HG03460 (cell line): ENCODE data around the gene MYO9B.

Experiments used
- ATAC-seq: cut with Tn5 transposase; IDR thresholded peaks from one replicate; pipeline ENCODE4 v1.9.1; 2021; ENCODE audit not compliant: unreplicated experiment

The MYO9B gene

DNA sequence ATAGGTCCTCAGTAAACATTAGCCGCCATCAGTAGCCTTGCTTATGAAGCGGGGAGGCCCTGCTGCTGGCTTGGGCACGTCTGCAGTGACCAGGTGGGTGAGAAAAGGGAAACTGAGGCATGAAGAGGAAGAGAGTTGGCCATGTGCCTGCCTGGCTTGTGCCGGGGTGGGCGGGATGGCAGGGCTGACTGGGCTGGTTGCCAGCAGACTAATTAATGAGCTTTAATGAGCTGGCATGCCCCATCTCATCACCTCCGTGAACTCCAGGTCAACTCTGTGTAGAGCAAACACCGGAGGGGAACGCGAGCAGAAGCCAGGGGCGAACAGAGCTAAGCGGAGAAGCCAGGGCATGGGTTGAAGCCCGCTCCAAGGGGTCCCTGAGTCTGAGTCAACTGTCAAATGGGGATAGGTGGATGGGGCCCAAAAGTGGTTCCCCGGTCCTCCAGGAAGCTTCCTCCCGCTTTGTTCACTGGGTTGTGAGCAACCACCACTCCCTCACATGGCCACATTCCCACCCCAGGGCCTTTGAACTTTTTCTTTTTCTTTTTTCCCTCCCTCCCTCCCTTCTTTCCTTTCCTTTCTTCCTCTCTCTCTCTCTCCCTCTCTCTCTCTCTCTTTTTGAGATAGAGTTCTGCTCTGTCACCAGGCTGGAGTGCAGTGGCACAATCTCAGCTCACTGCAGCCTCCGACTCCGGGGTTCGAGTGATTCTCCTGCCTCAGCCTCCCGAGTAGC is 161.4 kb downstream of the MYO9B start:
- ATAC-seq: no peak

DNA sequence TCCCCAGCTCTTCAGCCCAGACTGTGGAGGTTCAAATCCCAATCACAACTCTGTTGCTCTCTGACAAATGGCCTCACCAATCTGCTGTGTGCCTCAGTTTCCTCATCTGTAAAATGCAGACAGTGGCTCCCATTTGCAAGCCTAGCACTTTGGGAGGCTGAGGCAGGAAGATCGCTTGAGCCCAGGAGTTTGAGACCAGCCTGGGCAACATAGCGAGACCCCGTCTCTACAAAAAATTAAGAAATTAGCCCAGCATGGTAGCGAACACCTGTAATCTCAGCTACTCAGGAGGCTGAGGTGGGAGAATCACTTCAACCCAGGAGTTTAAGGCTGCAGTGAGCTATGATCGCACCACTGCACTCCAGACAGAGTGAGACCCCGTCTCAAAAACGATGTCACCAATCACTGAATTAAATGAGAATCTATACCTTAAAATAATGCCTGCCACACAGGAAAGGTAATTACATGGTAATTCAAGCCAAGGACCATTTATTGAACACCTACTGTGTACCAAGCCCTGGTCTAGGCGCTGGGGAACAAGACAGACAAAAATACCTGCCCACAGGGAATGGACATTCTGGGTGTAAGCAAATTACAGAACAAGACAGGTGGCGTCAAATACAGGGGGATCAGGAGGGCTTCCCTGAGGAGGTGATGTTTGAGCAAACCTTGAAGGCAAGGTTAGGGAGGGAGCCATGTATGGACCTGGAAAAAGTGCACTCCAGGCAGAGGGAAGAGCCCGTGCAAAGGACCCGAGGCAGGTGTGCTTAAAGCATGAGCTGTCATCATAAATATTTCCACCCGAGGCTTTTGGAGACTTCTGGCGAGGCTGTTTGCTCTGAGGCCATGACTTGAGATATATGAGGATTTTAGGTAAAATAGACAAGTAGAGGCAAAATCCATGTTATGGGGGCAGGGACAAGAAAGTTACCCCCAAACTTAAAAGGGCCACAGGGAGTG is 162.4 kb downstream of the MYO9B start:
- no peak for ATAC-seq

DNA sequence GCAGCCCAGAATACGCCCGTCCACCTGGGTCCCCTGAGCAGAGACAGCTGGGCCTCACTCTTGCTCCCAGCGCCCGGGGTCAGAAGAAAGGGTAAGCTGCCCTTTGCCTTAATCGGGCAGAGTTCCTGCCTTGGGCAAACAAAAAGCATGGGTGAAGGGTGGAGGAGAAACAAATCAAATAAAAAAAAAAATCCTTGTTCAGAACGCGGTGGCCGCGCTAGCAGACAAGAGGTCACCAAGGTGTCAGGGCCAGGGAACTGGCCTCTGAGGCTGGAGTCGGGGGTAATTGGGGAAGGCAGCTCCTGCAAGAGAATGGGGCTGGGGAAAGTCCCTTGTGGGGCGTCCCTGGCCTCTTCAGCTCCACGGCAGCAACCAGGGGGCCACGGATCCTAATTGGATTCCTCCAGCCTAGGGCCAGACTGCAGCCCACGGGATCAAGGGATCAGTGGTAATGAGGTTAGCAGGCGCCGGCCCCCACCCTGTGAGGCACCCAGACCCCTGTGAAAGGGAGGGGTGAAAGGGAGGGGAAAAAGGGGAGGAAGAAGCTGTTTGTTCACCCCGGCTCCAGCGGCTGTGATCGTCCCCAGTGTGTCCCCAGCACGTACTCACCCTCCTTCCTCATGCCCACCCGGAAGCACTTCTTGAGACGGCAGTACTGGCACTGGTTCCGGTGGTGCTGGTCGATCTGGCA is 164.6 kb downstream of the MYO9B start:
- ATAC-seq: no peak

DNA sequence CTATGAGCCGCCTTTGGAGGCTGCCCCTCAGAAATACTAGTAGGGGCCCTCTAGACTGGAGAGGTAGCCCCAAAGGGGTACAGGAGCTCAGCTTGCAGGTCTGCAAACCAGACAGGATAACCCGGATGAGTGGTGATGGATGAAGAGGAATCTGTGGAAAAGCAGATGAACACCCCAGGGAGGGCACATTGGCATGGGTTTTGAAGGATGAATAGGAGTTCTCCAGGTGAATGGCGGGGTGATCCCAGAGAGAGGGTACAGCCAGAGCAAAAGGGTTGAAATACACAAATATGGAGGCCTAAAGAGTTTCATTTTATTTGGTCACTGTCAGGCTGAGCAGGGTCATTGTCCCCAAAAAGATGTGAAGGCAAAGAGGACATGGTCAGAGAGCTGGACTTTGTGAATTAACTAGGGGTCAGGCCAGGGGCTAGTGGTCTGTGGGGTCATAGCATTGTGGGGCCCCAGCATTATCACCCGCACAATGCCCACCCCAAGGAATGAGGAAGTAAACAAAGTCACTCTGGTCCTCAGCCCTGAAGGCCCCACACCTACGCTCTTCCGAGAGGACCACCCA is 165.3 kb downstream of the MYO9B start:
- no peak for ATAC-seq

DNA sequence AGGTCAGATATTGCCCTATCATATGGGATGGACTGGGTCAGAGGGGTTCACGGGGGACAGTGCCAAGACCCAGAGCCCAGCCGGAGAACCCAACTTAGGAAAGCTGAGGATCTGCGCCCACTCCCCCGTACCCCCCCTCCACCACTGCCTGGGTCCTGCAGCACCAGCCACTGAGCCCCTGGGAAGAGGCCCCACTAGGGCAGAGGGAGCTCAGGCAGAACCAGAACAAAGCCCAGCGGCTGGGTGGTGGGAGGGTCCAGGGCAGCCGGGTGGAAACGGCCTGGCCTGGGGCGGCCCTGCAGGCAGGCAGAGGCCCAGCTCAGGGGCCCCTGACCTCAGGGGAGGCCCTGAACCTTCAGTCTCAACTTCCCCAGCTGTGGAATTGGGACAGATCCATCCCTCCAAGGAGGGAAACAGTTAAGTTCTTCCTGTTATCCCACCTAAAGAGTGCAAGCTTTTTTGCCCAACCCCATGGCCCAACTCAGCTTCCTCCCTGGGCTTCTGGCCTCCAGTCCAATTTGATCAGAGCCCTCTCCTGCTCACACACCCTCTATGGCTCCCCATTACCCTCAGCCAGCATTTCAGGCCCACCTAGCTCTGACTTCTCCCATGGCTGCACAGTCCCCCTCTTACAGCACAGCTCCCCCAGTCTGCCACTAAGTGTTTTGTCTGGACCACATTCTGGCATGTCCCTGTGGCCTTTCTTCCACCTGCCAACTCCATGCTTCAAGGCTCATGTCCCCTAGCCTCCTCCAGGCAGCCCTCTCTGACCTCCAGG is 167.0 kb downstream of the MYO9B start:
- no peak for ATAC-seq

DNA sequence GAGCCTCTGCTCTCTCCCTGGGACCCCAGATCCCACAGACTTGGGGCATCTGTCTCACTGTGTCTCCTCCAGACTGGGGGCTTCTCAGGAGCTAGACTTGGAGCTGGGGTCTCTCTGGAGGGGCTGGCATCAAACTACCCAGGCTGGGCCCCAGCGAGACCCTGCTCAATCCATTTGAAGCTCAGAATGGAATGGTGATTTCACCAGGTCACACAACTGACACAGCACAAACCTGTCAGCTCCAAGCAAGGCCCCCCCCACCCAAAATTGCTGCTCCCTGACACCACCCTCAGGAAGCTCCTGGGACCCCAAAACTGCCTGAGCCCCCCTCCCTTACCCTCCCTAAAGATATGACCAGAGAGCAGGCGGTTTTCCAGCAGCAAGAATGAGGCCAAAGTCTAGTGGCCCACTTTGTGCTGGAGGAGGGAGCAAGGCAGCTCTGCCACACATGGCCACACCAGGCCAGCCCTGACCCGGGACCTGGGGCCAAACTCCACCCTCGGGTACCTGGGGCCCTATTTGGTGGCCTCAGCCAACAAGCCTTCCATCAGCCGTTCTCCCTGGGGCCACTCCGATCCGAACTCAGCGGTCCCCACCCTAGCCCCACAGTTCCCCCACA is 167.7 kb downstream of the MYO9B start:
- ATAC-seq: no peak

DNA sequence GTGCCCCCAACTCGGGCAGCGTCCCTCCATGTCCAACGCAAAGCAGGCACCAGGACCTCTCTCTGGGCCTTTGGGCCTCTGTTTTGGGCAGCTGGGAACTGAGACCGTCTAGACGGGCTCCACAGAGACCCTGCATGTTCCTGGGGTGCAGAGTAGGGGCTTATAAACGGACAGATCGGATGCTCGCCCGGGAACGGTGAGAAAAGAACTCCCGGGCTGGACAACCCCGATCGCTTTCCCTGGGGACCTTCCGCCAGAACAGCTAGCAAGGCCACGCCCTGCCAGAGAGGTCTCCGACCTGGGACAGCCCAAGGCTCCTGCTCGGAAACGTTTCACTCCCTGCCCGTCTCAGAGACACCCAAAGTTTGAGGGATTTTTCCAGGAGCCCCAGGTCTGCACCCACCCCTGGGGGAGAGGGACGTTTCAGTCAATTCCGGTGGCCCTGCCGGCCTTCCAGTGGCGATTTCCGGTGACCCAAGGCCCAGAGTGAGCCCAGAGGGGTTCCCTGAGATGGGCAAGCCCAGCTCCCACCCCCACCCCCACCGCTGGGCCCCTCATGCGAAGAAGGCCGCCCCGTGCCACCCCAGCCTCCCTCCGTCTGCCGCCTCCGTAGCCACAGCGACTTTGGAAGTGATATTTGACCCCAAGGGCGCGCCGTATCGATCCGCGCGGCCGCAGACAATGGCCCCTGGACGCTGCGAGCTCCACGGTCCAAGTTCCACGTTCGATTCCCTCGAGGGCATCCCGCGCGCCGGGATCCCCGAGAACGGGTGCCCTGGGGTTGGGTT is 168.4 kb downstream of the MYO9B start:
- no peak for ATAC-seq

DNA sequence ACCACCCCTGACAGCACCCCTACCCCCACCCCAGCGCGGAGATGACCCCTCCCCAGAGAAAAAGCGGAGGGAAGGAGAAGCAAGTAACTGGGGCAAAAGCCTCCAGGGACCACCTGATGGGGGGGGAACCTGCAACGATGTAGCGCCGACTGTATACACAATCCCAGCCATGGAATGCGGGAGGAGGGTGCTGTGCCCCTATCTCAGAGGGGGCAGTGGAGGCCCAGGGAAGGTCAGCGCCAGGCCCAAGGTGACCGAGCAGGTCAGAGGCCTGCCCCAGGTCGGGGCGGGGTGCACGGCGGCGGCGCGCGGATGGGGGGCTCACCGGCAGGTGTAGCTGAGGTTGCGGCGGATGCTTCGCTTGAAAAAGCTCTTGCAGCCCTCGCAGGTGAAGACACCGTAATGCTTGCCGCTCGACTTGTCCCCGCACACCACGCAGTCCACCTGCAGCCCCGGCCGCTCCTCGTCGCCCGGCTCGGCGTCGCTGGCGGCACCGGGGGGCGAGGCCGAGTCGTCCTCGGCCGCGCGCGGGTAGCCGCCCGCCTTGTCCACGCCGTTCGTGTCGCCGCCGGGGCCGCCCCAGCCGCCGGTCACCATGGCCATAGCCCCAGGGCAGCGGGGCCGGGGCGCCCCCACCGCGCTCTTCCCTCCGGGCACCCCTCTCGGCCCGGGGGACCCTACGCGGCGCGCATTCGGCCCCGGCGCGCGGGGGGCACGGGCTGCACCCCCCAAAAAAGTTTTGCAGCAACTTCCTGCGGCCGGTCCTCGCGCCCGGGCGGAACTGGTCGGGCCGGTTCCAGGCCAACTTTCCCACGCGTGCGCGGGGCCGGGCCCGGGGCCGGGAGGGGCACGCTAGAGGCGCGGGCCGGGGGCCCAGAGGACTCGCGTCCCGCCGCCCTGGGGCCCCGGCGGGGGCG is 169.3 kb downstream of the MYO9B start:
- ATAC-seq: no peak

DNA sequence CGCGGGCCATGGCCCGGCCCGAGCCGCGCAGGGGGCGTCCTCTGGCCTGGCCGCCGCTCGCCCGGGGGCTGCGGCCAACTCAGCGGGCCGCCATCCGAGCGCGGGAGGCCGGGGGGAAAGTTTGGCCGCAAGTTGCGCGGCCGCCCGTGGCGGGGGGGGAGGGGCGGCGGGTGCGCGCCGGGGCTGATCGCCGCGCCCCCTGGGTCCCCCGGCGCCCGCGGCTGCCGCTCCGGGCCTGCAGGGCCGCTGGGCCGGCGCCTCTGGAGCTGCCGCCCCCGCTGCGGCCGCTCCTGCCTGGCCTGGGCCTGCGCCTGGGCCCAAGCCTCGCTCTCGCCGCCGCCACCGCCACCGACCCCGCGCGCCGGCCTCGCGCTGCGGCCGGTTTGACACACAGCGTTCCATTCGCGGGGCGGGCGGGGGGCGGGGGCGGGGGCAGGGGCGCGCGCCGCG is 170.0 kb downstream of the MYO9B start, which contains the start of gene NR2F6:
NR2F6 (minus strand) TSS at position 385 of the 450 bp plus-strand sequence. CDS start 699 bp downstream, outside the sequence.
- peak; percentile 16 for ATAC-seq

DNA sequence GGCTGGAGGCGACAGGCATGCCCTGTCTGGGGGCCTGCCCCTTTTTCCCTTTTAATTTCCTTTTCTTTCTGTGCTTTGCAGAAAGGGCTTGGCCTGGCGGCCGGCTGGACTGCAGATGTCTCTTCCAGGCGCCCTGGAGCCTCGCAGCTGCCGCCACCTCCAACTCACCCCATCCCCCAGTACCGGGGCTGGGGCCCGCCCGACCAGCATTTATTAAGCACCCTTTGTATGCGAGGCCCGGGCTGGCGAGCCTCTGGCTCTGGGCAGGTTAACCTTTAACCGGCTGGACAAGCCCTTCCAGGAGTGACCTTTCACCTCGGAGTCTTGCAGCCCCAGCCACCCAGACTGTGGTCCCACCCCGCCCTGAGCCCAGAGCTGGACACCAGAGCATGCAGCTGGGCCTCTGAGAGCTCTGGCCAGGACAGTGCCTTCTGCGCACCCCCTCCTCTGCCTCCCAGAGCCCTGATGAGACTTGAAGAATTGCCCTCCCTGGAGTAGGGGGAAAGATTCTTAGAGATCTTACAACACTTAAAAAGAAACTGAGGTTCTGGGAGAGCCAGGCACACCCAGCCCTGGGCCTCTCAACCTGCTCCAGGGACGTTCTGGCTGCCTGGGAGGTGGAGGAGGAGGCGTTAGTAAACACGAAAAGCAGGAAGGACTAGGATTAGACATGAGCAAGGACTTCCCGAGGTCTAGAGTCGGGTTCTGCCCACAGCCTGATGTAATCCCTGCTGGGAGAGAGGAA is 171.3 kb downstream of the MYO9B start:
- no peak for ATAC-seq

DNA sequence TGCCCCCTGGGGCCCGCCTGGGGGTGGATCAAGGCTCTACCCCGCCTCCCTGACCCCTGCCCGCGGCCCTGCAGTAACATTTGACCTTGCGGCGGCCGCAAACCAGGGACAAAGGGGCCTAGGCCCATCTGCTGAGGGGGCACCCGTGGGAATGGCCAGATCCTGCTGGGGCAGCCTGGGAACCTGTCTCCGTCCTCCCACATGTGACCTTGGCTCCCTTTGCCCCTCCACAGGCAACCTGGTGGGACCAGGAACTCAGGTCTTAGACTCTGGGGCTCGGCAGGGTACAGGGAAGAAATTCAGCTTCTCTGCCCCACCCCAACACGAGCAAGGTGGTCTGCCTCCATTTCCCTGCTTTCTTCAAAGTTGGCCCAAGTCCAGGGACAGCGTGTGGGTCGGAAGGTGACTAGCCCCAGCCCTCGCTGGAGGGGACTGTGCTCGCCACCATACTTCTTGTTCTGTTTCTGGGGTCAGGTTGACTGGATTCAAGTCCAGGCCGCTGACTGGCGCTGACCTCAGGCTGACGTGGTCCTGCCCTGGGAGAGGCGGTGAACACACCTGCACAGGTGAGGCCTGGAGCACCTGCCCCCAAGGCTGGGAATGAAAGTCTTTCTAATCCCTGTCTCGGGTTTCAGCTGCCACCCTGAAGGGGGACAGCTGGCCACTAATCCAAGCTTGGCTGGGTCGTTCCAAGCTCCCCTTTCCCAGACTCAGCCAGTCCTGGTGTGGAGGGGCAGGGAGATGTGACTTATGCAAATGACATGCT is 172.6 kb downstream of the MYO9B start:
- no peak for ATAC-seq

DNA sequence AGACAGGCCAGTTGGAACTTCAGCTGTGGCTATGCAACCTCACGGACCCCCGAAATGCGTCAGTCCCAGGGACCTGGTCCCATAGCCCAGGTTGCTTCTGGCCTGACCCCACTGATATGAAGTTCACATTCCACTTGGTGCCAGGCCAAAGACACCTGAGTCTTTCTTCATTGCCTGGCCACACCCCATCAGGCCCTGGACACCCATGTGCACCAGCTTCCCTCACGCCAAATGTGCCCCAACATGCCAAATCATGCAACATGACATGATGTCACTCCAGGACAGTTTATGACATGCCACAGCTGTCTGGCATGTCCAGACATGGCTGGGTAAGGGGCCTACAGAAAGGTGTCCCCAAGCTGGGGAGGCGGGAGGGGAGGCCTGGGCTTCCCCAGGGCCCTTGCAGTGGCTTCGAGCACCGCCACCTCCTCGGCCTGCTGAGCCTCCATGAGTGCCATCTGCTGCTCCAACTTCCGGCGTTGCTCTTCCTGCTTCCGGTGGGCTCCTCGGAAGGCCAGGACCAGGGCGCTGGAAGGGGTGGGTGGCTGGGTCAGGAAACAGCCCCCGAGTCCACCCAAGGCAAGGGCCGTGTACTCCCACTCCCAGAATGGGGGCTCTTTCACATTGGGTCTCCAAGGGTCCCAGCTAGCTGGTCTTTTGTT is 174.4 kb downstream of the MYO9B start:
- ATAC-seq: no peak

DNA sequence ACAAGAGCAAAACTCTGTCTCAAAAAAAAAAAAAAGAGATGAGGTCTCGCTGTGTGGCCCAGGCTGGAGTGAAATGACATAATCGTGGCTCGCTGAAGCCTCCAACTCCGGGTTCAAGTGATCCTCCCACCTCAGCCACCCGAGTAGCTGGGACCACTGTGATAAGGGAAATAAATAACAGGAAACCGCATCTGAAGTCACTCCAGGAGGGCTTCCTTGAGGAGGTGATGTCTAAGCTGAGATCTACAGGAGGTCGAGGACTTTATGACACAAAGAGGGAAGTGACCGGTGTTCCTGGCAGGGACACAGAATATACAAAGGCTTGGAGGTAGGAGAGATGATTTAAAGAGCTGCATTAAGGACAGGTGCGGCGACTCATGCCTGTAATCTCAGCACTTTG is 179.1 kb downstream of the MYO9B start:
- ATAC-seq: no peak

DNA sequence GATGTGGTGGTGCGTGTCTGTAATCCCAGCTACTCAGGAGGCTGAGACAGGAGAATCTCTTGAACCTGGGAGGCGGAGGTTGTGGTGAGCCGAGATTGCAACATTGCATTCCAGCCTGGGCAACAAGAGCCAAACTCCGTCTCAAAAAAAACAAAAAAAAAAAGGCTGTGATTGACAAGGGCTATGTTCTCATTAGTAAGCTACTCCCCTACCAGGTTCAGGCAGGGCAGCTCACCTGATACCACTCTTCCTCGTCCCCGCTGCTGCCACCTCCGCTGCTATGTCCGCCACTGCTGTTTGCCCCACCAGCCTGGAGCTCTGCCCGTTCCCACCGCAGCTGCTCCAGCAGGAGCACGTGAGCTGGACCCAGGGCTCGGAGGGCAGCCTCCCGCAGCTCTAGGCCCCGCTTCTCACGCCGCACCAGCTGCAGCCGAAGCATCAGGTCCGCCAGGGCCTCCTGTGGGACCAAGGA is 179.6 kb downstream of the MYO9B start:
- ATAC-seq: no peak

DNA sequence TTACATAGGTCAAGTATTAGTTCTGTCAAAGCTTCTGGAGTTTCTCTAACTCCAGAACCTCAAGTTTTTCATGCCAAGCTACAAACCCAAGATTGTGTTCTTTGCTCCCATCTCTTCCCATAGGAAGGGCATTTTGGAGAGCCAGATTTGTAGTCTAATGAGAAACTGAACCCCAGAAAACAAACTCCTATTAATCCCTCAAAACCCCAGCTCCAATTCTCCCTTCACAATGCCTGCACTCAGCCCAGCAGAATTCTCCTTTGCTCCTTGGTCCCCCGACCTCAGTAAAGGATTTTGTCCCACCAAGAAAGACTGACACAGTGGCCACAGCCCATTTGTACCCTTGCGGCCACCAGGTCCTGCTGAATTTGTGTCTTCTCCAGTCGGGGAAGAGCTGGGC is 180.6 kb downstream of the MYO9B start:
- ATAC-seq: no peak
